Astrocyte (in vitro differentiated cells and primary cell): ENCODE results near the gene RNU2-1. TPM values are rescaled to one million over a fixed set of nuclear protein-coding genes. Genes with fewer than 3 reads are reported as not detected.

Experiments
- DNase-seq: peaks from one replicate; pipeline ENCODE4 v3.0.0-alpha.2; 2010; ENCODE audit warnings: low read depth
- FAIRE-seq: peaks from 2 replicates; lab custom pipeline; 2011; peaks lifted over from hg19 to GRCh38; lab: Jason Lieb, UNC
- H2AFZ ChIP-seq: 2 replicates; pipeline ENCODE4 v1.6.0; 2012; ENCODE audit warnings: low read depth, low read length, inconsistent platforms
- H3K27ac ChIP-seq: 2 replicates; pipeline ENCODE4 v1.5.1; 2011; ENCODE audit warnings: low read depth, low read length, inconsistent platforms
- H3K27me3 ChIP-seq: 2 replicates; pipeline ENCODE4 v1.6.0; 2011; ENCODE audit warnings: low read length, inconsistent platforms; ENCODE audit not compliant: insufficient read depth
- H3K36me3 ChIP-seq: 2 replicates; pipeline ENCODE4 v1.5.1; 2011; ENCODE audit warnings: low read length, inconsistent platforms; ENCODE audit not compliant: insufficient read depth
- H3K4me1 ChIP-seq: 2 replicates; pipeline ENCODE4 v1.5.1; 2011; ENCODE audit warnings: low read length, inconsistent platforms; ENCODE audit not compliant: insufficient read depth
- H3K4me2 ChIP-seq: 2 replicates; pipeline ENCODE4 v1.6.0; 2012; ENCODE audit warnings: low read length, inconsistent platforms
- H3K4me3 ChIP-seq: 2 replicates; pipeline ENCODE4 v1.5.1; 2011; ENCODE audit warnings: low read depth, mild to moderate bottlenecking, low read length, inconsistent platforms; ENCODE audit not compliant: insufficient read depth
- H3K79me2 ChIP-seq: 2 replicates; pipeline ENCODE4 v1.6.0; 2012; ENCODE audit warnings: mild to moderate bottlenecking, low read length, inconsistent platforms; ENCODE audit not compliant: insufficient read depth
- H3K9ac ChIP-seq: 2 replicates; pipeline ENCODE4 v1.6.0; 2012; ENCODE audit warnings: mild to moderate bottlenecking, low read length, inconsistent platforms
- H3K9me3 ChIP-seq: 2 replicates; pipeline ENCODE4 v1.5.1; 2012; ENCODE audit warnings: low read depth, mild to moderate bottlenecking, low read length, inconsistent platforms; ENCODE audit not compliant: insufficient read depth
- H4K20me1 ChIP-seq: 2 replicates; pipeline ENCODE4 v1.6.0; 2012; ENCODE audit warnings: low read length, inconsistent platforms; ENCODE audit not compliant: insufficient read depth
- H3K27ac Mint-ChIP-seq: one replicate; pipeline ENCODE4 v1.8.0; 2021; ENCODE audit warnings: mild to moderate bottlenecking, mixed read lengths; ENCODE audit not compliant: unreplicated experiment
- H3K27me3 Mint-ChIP-seq: one replicate; pipeline ENCODE4 v1.8.0; 2021; ENCODE audit warnings: low read depth, mixed read lengths; ENCODE audit not compliant: unreplicated experiment
- H3K36me3 Mint-ChIP-seq: one replicate; pipeline ENCODE4 v1.8.0; 2021; ENCODE audit warnings: low read depth, mixed read lengths; ENCODE audit not compliant: unreplicated experiment
- H3K4me1 Mint-ChIP-seq: one replicate; pipeline ENCODE4 v1.8.0; 2021; ENCODE audit warnings: low read depth, mixed read lengths; ENCODE audit not compliant: unreplicated experiment
- H3K4me3 Mint-ChIP-seq: one replicate; pipeline ENCODE4 v1.8.0; 2021; ENCODE audit warnings: mild to moderate bottlenecking, moderate library complexity, mixed read lengths; ENCODE audit not compliant: unreplicated experiment
- H3K9me3 Mint-ChIP-seq: one replicate; pipeline ENCODE4 v1.8.0; 2021; ENCODE audit warnings: mild to moderate bottlenecking, mixed read lengths; ENCODE audit not compliant: unreplicated experiment
- EZH2 ChIP-seq: IDR thresholded peaks from 2 replicates; pipeline ENCODE4 v1.6.1; 2012; ENCODE audit warnings: mild to moderate bottlenecking, low read length, inconsistent platforms; ENCODE audit not compliant: insufficient read depth
- total RNA-seq: library from RNA; stranded (reverse); gene quantifications from 2 replicates; pipeline ENCODE4 v1.2.1, GENCODE V29; 2021
- TF ChIP-seq, protein P1 (sequence below): IDR thresholded peaks from 2 replicates; pipeline ENCODE4 v1.5.1; 2011; ENCODE audit warnings: low read depth, mild to moderate bottlenecking, inconsistent platforms, low read length, moderate library complexity; ENCODE audit not compliant: insufficient read depth

RNU2-1 gene
- total RNA-seq, 1 donor from 2014 or later = 4,186 TPM

DNA sequence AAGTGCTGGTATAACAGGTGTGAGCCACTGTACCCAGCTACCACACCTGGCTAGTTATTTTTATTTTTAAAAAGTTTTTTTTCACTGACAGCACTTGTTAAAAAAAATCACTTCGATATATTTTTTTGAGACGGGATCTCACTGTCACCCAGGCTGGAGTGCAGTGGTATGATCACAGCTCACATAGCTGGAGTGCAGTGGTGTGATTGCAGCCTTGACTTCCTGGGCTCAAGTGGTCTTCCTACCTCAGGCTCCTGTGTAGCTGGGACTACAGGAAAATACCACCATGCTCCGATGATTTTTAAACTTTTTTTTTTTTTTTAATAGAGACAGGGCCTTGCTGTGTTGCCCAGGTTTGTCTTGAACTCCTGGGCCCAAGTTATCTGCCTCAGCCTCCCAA, 49.9 kb downstream of the RNU2-1 start:
- TF ChIP-seq, protein P1, sequence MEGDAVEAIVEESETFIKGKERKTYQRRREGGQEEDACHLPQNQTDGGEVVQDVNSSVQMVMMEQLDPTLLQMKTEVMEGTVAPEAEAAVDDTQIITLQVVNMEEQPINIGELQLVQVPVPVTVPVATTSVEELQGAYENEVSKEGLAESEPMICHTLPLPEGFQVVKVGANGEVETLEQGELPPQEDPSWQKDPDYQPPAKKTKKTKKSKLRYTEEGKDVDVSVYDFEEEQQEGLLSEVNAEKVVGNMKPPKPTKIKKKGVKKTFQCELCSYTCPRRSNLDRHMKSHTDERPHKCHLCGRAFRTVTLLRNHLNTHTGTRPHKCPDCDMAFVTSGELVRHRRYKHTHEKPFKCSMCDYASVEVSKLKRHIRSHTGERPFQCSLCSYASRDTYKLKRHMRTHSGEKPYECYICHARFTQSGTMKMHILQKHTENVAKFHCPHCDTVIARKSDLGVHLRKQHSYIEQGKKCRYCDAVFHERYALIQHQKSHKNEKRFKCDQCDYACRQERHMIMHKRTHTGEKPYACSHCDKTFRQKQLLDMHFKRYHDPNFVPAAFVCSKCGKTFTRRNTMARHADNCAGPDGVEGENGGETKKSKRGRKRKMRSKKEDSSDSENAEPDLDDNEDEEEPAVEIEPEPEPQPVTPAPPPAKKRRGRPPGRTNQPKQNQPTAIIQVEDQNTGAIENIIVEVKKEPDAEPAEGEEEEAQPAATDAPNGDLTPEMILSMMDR = no peak
- TF ChIP-seq EZH2 = no peak

More for the DNA sequence above, 49.9 kb downstream of the RNU2-1 start:
- DNase-seq (no peak), FAIRE-seq (no peak)
- Histone ChIP-seq H4K20me1 (no peaks in the 10 kb centered on the region), H3K9ac (no peak overlapping the region), H3K36me3 (peaks cover 17% of the 10 kb centered on the region), H3K27me3 (no peaks in the 10 kb centered on the region), H3K79me2 (no peaks in the 10 kb centered on the region), H3K4me3 (no peak overlapping the region), H3K27ac (no peak overlapping the region), H3K9me3 (no peaks in the 10 kb centered on the region), H3K4me2 (no peak overlapping the region), H2AFZ (no peak overlapping the region), H3K4me1 (no peaks in the 10 kb centered on the region)
- Mint-ChIP-seq H3K27me3 (no peaks in the 10 kb centered on the region), H3K36me3 (peaks cover 2% of the 10 kb centered on the region), H3K4me3 (no peak overlapping the region), H3K4me1 (no peaks in the 10 kb centered on the region), H3K27ac (no peak overlapping the region), H3K9me3 (no peaks in the 10 kb centered on the region)

Other genes starting within 250 kb of the RNU2-1 start
- gene RPL27, start 235.6 kb downstream of the RNU2-1 start, total RNA-seq = 993 and 1,032 TPM in 2 replicates
- gene IFI35, start 227.2 kb downstream of the RNU2-1 start, total RNA-seq = 60.5 and 72.8 TPM in 2 replicates
- 348 and 413 TPM in 2 replicates for gene VAT1, start 211.6 kb downstream of the RNU2-1 start, total RNA-seq
- gene RND2, start 208.7 kb downstream of the RNU2-1 start, total RNA-seq = 1.3 and 2.3 TPM in 2 replicates
- 3.6 and 6.0 TPM in 2 replicates for gene BRCA1, start 108.6 kb downstream of the RNU2-1 start, total RNA-seq
- gene NBR1, start 62.8 kb downstream of the RNU2-1 start, total RNA-seq = 46.8 and 53.6 TPM in 2 replicates
- 10.1 and 11.4 TPM in 2 replicates for gene TMEM106A, start 22.1 kb downstream of the RNU2-1 start, total RNA-seq
- not detected in 2 replicates for gene CCDC200, start 5.4 kb downstream of the RNU2-1 start, total RNA-seq
- 19.7 and 26.3 TPM in 2 replicates for gene ARL4D, start 165.0 kb upstream of the RNU2-1 start, total RNA-seq
- gene DHX8, start 250.0 kb upstream of the RNU2-1 start, total RNA-seq = 48.5 and 61.1 TPM in 2 replicates